Measurements from ENCODE around the gene OTUD6A.

The OTUD6A gene

GRCh38 chrX:70062076-70062475, at the start of gene OTUD6A:
OTUD6A (plus strand) TSS chrX:70062457; CDS start chrX:70062525, 68 bp downstream.
- DNase-seq = no peak

GRCh38 chrX:70012756-70013155, 49.5 kb upstream of the OTUD6A start:
- peak; percentile 59 for DNase-seq

GRCh38 chrX:70013466-70014381, 48.5 kb upstream of the OTUD6A start:
- DNase-seq = peak; percentile 68

- DNase-seq = no peak
Measured at GRCh38 chrX:70016513-70016912, 45.7 kb upstream of the OTUD6A start.

GRCh38 chrX:70022616-70023015, 39.6 kb upstream of the OTUD6A start:
- DNase-seq = no peak

GRCh38 chrX:70025464-70025863, 36.8 kb upstream of the OTUD6A start:
- DNase-seq = no peak

GRCh38 chrX:70026112-70026850, 36.0 kb upstream of the OTUD6A start:
- no peak for DNase-seq

GRCh38 chrX:70026851-70027200, 35.4 kb upstream of the OTUD6A start:
- no peak for DNase-seq

GRCh38 chrX:70029863-70030262, 32.4 kb upstream of the OTUD6A start:
- peak; percentile 79 for DNase-seq

- DNase-seq = peak; percentile 89
Measured at GRCh38 chrX:70030301-70030767, 31.9 kb upstream of the OTUD6A start.

GRCh38 chrX:70032792-70033191, 29.5 kb upstream of the OTUD6A start:
- DNase-seq = peak; percentile 10

GRCh38 chrX:70033348-70034051, 28.8 kb upstream of the OTUD6A start:
- peak; percentile 80 for DNase-seq

GRCh38 chrX:70034646-70035045, 27.6 kb upstream of the OTUD6A start:
- no peak for DNase-seq

GRCh38 chrX:70038515-70038914, 23.7 kb upstream of the OTUD6A start:
- no peak for DNase-seq

- DNase-seq = peak; percentile 25
Measured at GRCh38 chrX:70038951-70039350, 23.3 kb upstream of the OTUD6A start.

GRCh38 chrX:70039758-70040157, 22.5 kb upstream of the OTUD6A start:
- no peak for DNase-seq

- DNase-seq = no peak
Measured at GRCh38 chrX:70041993-70042392, 20.3 kb upstream of the OTUD6A start.

GRCh38 chrX:70042399-70043371, 19.6 kb upstream of the OTUD6A start:
- DNase-seq = no peak

- DNase-seq = no peak
Measured at GRCh38 chrX:70043685-70044084, 18.6 kb upstream of the OTUD6A start.

GRCh38 chrX:70044541-70045245, 17.6 kb upstream of the OTUD6A start:
- DNase-seq = no peak

GRCh38 chrX:70046978-70047377, 15.3 kb upstream of the OTUD6A start:
- DNase-seq = no peak

All from NCI-H82 (cell line).